Endodermal cell (in vitro differentiated cells): ENCODE data around the gene ADGRG7. TPM values are rescaled to one million over a fixed set of nuclear protein-coding genes. Genes with fewer than 3 reads are reported as not detected.

Source experiments
- DNase-seq: peaks from one replicate; pipeline ENCODE4 v3.0.0-alpha.2; 2017
- H3K27ac ChIP-seq: 2 replicates; pipeline ENCODE4 v1.5.1; 2013; ENCODE audit warnings: mild to moderate bottlenecking, low read depth, low read length, moderate library complexity
- H3K27me3 ChIP-seq: 2 replicates; pipeline ENCODE4 v1.6.1; 2013; ENCODE audit warnings: mild to moderate bottlenecking, low read length, moderate library complexity; ENCODE audit not compliant: insufficient read depth, control insufficient read depth, poor library complexity, severe bottlenecking
- H3K36me3 ChIP-seq: 2 replicates; pipeline ENCODE4 v1.7.0; 2013; ENCODE audit warnings: mild to moderate bottlenecking, low read length, moderate library complexity; ENCODE audit not compliant: control insufficient read depth, insufficient read depth
- H3K4me1 ChIP-seq: one replicate; pipeline ENCODE4 v1.7.0; 2013; ENCODE audit warnings: low read length; ENCODE audit not compliant: control insufficient read depth, insufficient read depth
- H3K4me3 ChIP-seq: 2 replicates; pipeline ENCODE4 v1.5.1; 2013; ENCODE audit warnings: mild to moderate bottlenecking, low read length, moderate library complexity
- H3K9ac ChIP-seq: 2 replicates; pipeline ENCODE4 v1.6.1; 2013; ENCODE audit warnings: mild to moderate bottlenecking, low read length, moderate library complexity; ENCODE audit not compliant: poor library complexity, severe bottlenecking; ENCODE audit errors: extremely low read depth
- H3K9me3 ChIP-seq: 2 replicates; pipeline ENCODE4 v1.6.1; 2013; ENCODE audit warnings: mild to moderate bottlenecking, low read length, moderate library complexity; ENCODE audit not compliant: control insufficient read depth
- H3K27ac Mint-ChIP-seq: 2 replicates; pipeline ENCODE4 v1.8.0; 2020; ENCODE audit warnings: mixed read lengths
- H3K27me3 Mint-ChIP-seq: 2 replicates; pipeline ENCODE4 v1.8.0; 2021; ENCODE audit warnings: mild to moderate bottlenecking, mixed read lengths; ENCODE audit not compliant: insufficient read depth
- H3K36me3 Mint-ChIP-seq: 2 replicates; pipeline ENCODE4 v1.8.0; 2020; ENCODE audit warnings: low read depth, mixed read lengths
- H3K4me1 Mint-ChIP-seq: 2 replicates; pipeline ENCODE4 v1.8.0; 2020; ENCODE audit warnings: mixed read lengths
- H3K4me3 Mint-ChIP-seq: 2 replicates; pipeline ENCODE4 v1.8.0; 2020; ENCODE audit warnings: mild to moderate bottlenecking, moderate library complexity, mixed read lengths
- H3K9me3 Mint-ChIP-seq: 2 replicates; pipeline ENCODE4 v1.8.0; 2020; ENCODE audit warnings: mild to moderate bottlenecking, mixed read lengths
- WGBS, 2 experiments: methylation state at CpG; one replicate each; pipeline versions ENCODE4 v1.1.5 to v1.1.7; 2013; ENCODE audit warnings: missing lambda C conversion rate in 2 of 2, mixed read lengths in 1 of 2; ENCODE audit not compliant: insufficient coverage in 1 of 2, insufficient read length in 1 of 2; 5-methylcytosine and 5-hydroxymethylcytosine counted together
- total RNA-seq, 2 donors: library from RNA; stranded (reverse); fragmentation: NEBNext Ultra II Directional in 1 of 2; extraction: Animal tissue kit (Norgen Biotek cat#: 25700) in 1 of 2; gene quantifications; 2 replicates in 1 of 2; 3 replicates in 1 of 2; pipeline ENCODE4 v1.2.1, GENCODE V29; 2021
- TF ChIP-seq, protein P1 (sequence below): fragments of 200-600 bp; sonication (generic); conservative IDR thresholded peaks from 2 replicates; pipeline ENCODE4 v1.5.0; 2021; ENCODE audit warnings: antibody characterized with exemption, mild to moderate bottlenecking

Gene ADGRG7
- total RNA-seq, 2 donors from 2014 or later: 0.70 to 2.1 TPM

DNA sequence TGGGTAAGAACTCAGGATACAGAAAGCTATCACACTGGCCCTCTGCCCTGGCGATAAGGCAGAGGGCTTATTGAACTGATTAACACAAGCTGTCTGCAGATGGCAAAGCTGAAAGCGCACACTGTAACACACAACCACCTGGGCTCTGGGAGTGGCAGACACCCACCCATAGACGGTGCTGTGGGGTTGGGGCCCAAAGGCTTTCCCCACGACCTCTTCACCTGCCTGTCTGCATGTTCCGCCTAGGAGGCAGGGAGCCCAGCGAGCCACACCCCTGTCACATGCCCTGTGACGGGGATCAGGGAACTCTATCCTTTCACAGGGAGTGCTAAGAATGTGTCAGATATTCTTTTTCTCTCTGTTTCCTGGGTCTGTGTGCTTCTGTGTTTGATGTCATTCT lies 87.8 kb downstream of the ADGRG7 start:
- Mint-ChIP-seq H3K36me3 (peaks cover 3% of the 10 kb centered on the region), H3K9me3 (peaks cover 18% of the 10 kb centered on the region), H3K4me1 (peaks cover 23% of the 10 kb centered on the region), H3K4me3 (no peak overlapping the region), H3K27me3 (peaks cover under 1% of the 10 kb centered on the region), H3K27ac (no peak overlapping the region)
- H3K9ac ChIP-seq: no peak overlapping the region
- no peaks in the 10 kb centered on the region for H3K27me3 ChIP-seq
- no peak overlapping the region for H3K4me3 ChIP-seq
- DNase-seq: no peak
- TF ChIP-seq, protein P1, sequence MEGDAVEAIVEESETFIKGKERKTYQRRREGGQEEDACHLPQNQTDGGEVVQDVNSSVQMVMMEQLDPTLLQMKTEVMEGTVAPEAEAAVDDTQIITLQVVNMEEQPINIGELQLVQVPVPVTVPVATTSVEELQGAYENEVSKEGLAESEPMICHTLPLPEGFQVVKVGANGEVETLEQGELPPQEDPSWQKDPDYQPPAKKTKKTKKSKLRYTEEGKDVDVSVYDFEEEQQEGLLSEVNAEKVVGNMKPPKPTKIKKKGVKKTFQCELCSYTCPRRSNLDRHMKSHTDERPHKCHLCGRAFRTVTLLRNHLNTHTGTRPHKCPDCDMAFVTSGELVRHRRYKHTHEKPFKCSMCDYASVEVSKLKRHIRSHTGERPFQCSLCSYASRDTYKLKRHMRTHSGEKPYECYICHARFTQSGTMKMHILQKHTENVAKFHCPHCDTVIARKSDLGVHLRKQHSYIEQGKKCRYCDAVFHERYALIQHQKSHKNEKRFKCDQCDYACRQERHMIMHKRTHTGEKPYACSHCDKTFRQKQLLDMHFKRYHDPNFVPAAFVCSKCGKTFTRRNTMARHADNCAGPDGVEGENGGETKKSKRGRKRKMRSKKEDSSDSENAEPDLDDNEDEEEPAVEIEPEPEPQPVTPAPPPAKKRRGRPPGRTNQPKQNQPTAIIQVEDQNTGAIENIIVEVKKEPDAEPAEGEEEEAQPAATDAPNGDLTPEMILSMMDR: no peak
- H3K9me3 ChIP-seq: peaks cover 23% of the 10 kb centered on the region
- no peak overlapping the region for H3K27ac ChIP-seq
- no peaks in the 10 kb centered on the region for H3K36me3 ChIP-seq
- 93 to 100% methylated on average over 3 to 7 of the region's 7 CpGs for WGBS, 2 experiments
- H3K4me1 ChIP-seq: peaks cover 13% of the 10 kb centered on the region

DNA sequence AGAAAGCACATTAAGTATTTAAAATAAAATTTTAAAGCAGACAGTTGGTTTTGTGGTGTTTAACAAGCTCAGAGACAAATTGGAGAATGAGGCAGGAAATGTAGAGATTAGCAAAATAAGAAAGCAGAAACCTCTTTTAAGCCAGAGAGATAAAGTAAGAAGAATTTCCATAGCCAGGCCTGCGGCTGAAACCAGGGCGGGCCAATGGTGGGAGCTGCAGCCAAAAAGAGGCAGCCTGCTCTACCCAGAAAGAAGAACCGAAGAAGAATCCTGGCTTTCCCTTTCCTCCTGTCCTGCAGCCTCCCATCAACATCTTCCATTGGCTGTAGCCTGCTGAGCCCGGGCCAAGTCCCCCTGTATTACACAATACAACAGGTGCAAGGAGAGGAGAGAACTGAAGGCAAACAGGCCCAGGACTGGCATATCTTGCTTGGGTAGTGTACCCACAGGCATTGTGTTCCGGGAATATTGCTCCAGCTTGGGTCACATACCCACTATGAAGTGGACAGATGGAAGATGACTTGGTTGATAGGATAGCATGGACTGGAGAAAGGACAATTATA lies 88.4 kb downstream of the ADGRG7 start:
- no peak overlapping the region for H3K9ac ChIP-seq
- H3K4me1 ChIP-seq: peaks cover 13% of the 10 kb centered on the region
- H3K4me3 ChIP-seq: no peak overlapping the region
- peaks cover 23% of the 10 kb centered on the region for H3K9me3 ChIP-seq
- Mint-ChIP-seq H3K27me3 (peaks cover 2% of the 10 kb centered on the region), H3K36me3 (peaks cover 3% of the 10 kb centered on the region), H3K27ac (no peak overlapping the region), H3K4me3 (no peak overlapping the region), H3K4me1 (peaks cover 23% of the 10 kb centered on the region), H3K9me3 (peaks cover 18% of the 10 kb centered on the region)
- 90 to 93% methylated on average over 2 to 5 of the region's 5 CpGs for WGBS, 2 experiments
- TF ChIP-seq, protein P1: no peak
- no peaks in the 10 kb centered on the region for H3K27me3 ChIP-seq
- no peaks in the 10 kb centered on the region for H3K36me3 ChIP-seq
- no peak overlapping the region for H3K27ac ChIP-seq
- DNase-seq: no peak

DNA sequence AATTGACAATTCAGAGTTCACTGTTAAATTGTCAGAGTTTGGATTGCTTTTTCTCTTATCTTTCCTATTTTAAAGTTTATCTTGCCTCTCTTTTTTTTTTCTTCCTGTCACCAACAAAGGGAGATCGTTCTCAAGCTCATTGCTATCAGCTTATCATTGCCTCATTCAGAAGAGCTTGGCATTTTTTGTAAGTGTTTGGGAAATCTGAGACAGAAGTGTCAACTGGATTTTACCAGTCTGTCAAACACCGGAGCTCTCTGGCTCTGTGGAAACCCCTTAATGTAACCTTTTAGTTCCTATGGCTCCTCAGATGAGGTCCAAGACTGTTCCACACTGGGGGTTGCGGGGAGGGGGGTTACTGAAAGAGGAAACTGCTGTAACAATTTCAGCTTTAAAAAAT lies 89.3 kb downstream of the ADGRG7 start:
- Mint-ChIP-seq H3K27me3 (peaks cover 5% of the 10 kb centered on the region), H3K4me3 (peak overlapping the region; percentile 22), H3K36me3 (peaks cover 3% of the 10 kb centered on the region), H3K4me1 (peaks cover 23% of the 10 kb centered on the region), H3K9me3 (peaks cover 18% of the 10 kb centered on the region), H3K27ac (no peak overlapping the region)
- Histone ChIP-seq H3K27ac (no peak overlapping the region), H3K9me3 (peaks cover 23% of the 10 kb centered on the region), H3K27me3 (no peaks in the 10 kb centered on the region), H3K9ac (no peak overlapping the region), H3K36me3 (no peaks in the 10 kb centered on the region), H3K4me3 (peak overlapping the region; percentile 32), H3K4me1 (peaks cover 13% of the 10 kb centered on the region)
- 41% methylated on average over 3 of the region's 3 CpGs; no CpG with 5 or more reads in 1 of the 2 experiments for WGBS, 2 experiments
- TF ChIP-seq, protein P1: no peak
- DNase-seq: no peak
